ENCODE data around the gene DMRTA1.
"Not testable (repeated sequence)": the region's sequence is repeated elsewhere in the genome, so short reads cannot be mapped to it uniquely, and the experiment has no call there.

DMRTA1 gene

GRCh38 chr9:22463205-22463604, 16.6 kb downstream of the DMRTA1 start:
- no peak for DNase-seq

GRCh38 chr9:22469928-22470544, 23.4 kb downstream of the DMRTA1 start:
- no peak for DNase-seq

- no peak for DNase-seq
Observed at GRCh38 chr9:22481566-22481965, 34.9 kb downstream of the DMRTA1 start.

GRCh38 chr9:22483528-22484070, 37.0 kb downstream of the DMRTA1 start:
- no peak for DNase-seq

GRCh38 chr9:22496197-22496596, 49.6 kb downstream of the DMRTA1 start:
- DNase-seq: not testable (repeated sequence)

All from NCI-H2171 (cell line).